Neuronal stem cell (in vitro differentiated cells): ENCODE results near the gene INPP1.

Experiments
- DNase-seq: peaks from one replicate; pipeline ENCODE4 v3.0.0-alpha.2; 2013; ENCODE audit warnings: low spot score
- H2AFZ ChIP-seq: one replicate; pipeline ENCODE4 v1.6.1; 2013; ENCODE audit warnings: mild to moderate bottlenecking, low read length, inconsistent platforms
- H2AK5ac ChIP-seq: 2 replicates; pipeline ENCODE4 v1.6.1; 2013; ENCODE audit warnings: low read depth, mild to moderate bottlenecking, inconsistent platforms, low read length, moderate library complexity, mixed read lengths
- H2BK120ac ChIP-seq: 2 replicates; pipeline ENCODE4 v1.6.1; 2013; ENCODE audit warnings: low read depth, mild to moderate bottlenecking, inconsistent platforms, low read length, moderate library complexity, mixed read lengths
- H2BK12ac ChIP-seq: one replicate; pipeline ENCODE4 v1.6.1; 2013; ENCODE audit warnings: low read length, inconsistent platforms
- H2BK15ac ChIP-seq: 2 replicates; pipeline ENCODE4 v1.6.1; 2013; ENCODE audit warnings: mild to moderate bottlenecking, low read length, inconsistent platforms, mixed read lengths
- H2BK5ac ChIP-seq: one replicate; pipeline ENCODE4 v1.6.1; 2013; ENCODE audit warnings: inconsistent platforms, mild to moderate bottlenecking, low read length, moderate library complexity
- H3K14ac ChIP-seq: one replicate; pipeline ENCODE4 v1.6.1; 2013; ENCODE audit warnings: low read length, inconsistent platforms
- H3K18ac ChIP-seq: 2 replicates; pipeline ENCODE4 v1.6.1; 2013; ENCODE audit warnings: low read length, inconsistent platforms
- H3K23ac ChIP-seq: 2 replicates; pipeline ENCODE4 v1.6.1; 2013; ENCODE audit warnings: low read depth, mild to moderate bottlenecking, mixed read lengths, low read length, inconsistent platforms; ENCODE audit not compliant: poor library complexity
- H3K27ac ChIP-seq: replicated peaks from 3 replicates; pipeline ENCODE4 v1.5.1; 2013; ENCODE audit warnings: low read length, inconsistent platforms
- H3K27me3 ChIP-seq, 3 experiments: 2 replicates each; pipeline ENCODE4 v1.6.1; 2013; ENCODE audit warnings: low read length in 3 of 3, mild to moderate bottlenecking in 2 of 3, inconsistent platforms in 1 of 3, low read depth in 1 of 3, mixed read lengths in 1 of 3, moderate library complexity in 1 of 3; ENCODE audit not compliant: control insufficient read depth in 3 of 3, insufficient read depth in 3 of 3
- H3K36me3 ChIP-seq, 2 donors: replicated peaks in 1 of 2; 2 replicates each; pipeline ENCODE4 v1.6.1; 2013; ENCODE audit warnings: low read length in 2 of 2; ENCODE audit not compliant: control insufficient read depth in 2 of 2, insufficient read depth in 2 of 2
- H3K4ac ChIP-seq: 2 replicates; pipeline ENCODE4 v1.6.1; 2013; ENCODE audit warnings: inconsistent platforms, mild to moderate bottlenecking, low read length, moderate library complexity
- H3K4me1 ChIP-seq, 2 donors: 1 replicate in 1 of 2; 2 replicates in 1 of 2; pipeline ENCODE4 v1.6.1; 2013; ENCODE audit warnings: low read length in 2 of 2, low read depth in 1 of 2; ENCODE audit not compliant: control insufficient read depth in 2 of 2, insufficient read depth in 1 of 2
- H3K4me2 ChIP-seq: one replicate; pipeline ENCODE4 v1.6.1; 2013; ENCODE audit warnings: mild to moderate bottlenecking, low read length, inconsistent platforms; ENCODE audit not compliant: insufficient read depth, poor library complexity, severe bottlenecking
- H3K4me3 ChIP-seq, 2 donors: 2 replicates each; pipeline ENCODE4 v1.5.1; 2013; ENCODE audit warnings: low read length in 2 of 2, mild to moderate bottlenecking in 2 of 2, inconsistent platforms in 1 of 2, moderate library complexity in 1 of 2
- H3K79me1 ChIP-seq: one replicate; pipeline ENCODE4 v1.6.1; 2013; ENCODE audit warnings: low read depth, mild to moderate bottlenecking, inconsistent platforms, low read length, moderate library complexity
- H3K9ac ChIP-seq: one replicate; pipeline ENCODE4 v1.6.1; 2013; ENCODE audit warnings: mild to moderate bottlenecking, low read depth, low read length, inconsistent platforms; ENCODE audit not compliant: poor library complexity
- H3K9me3 ChIP-seq, 2 donors: replicated peaks in 1 of 2; 2 replicates each; pipeline versions ENCODE3 to v1.6.1; 2013; ENCODE audit warnings: low read length in 2 of 2, mild to moderate bottlenecking in 2 of 2, inconsistent platforms in 1 of 2, low read depth in 1 of 2, mixed read lengths in 1 of 2, moderate library complexity in 1 of 2; ENCODE audit not compliant: control insufficient read depth in 2 of 2, insufficient read depth in 1 of 2
- H4K8ac ChIP-seq: one replicate; pipeline ENCODE4 v1.6.1; 2013; ENCODE audit warnings: low read depth, mild to moderate bottlenecking, inconsistent platforms, low read length, moderate library complexity
- H4K91ac ChIP-seq: one replicate; pipeline ENCODE4 v1.6.1; 2013; ENCODE audit warnings: low read length, low read depth, mild to moderate bottlenecking, inconsistent platforms; ENCODE audit not compliant: poor library complexity
- WGBS, 2 donors: extraction: QIAGEN DNeasy Blood & Tissue Kit; methylation state at CpG; one replicate each; pipeline ENCODE4 v1.1.7; 2013; ENCODE audit warnings: missing lambda C conversion rate in 2 of 2, mixed read lengths in 1 of 2; ENCODE audit not compliant: insufficient read length in 2 of 2, insufficient replicate concordance in 1 of 2; ENCODE audit errors: extremely low coverage in 2 of 2; 5-methylcytosine and 5-hydroxymethylcytosine counted together

Gene INPP1

GRCh38 chr2:190336420-190336819, 7.0 kb upstream of the INPP1 start:
- no peak overlapping the region for H3K27ac ChIP-seq
- H3K79me1 ChIP-seq = no peaks in the 10 kb centered on the region
- H2AFZ ChIP-seq = no peak overlapping the region
- H2BK12ac ChIP-seq = no peak overlapping the region
- no peak overlapping the region for H2BK120ac ChIP-seq
- H3K18ac ChIP-seq = no peak overlapping the region
- WGBS, 2 donors = 100% methylated on average over 1 of the region's 2 CpGs; no CpG with 5 or more reads in 1 of the 2 donors
- no peak overlapping the region for H4K91ac ChIP-seq
- H3K4ac ChIP-seq = no peak overlapping the region
- H3K23ac ChIP-seq = no peak overlapping the region
- no peaks in the 10 kb centered on the region for H3K36me3 ChIP-seq
- no peak overlapping the region for H3K9ac ChIP-seq
- no peaks in the 10 kb centered on the region for H3K27me3 ChIP-seq
- no peak overlapping the region for H3K4me3 ChIP-seq
- H3K14ac ChIP-seq = no peak overlapping the region
- DNase-seq = no peak
- H3K4me1 ChIP-seq = peaks cover 3 to 4% of the 10 kb centered on the region in 2 donors
- no peak overlapping the region for H2AK5ac ChIP-seq
- no peak overlapping the region for H2BK5ac ChIP-seq
- H3K4me2 ChIP-seq = no peak overlapping the region
- no peaks in the 10 kb centered on the region for H3K9me3 ChIP-seq
- H4K8ac ChIP-seq = no peak overlapping the region
- no peak overlapping the region for H2BK15ac ChIP-seq

DNA sequence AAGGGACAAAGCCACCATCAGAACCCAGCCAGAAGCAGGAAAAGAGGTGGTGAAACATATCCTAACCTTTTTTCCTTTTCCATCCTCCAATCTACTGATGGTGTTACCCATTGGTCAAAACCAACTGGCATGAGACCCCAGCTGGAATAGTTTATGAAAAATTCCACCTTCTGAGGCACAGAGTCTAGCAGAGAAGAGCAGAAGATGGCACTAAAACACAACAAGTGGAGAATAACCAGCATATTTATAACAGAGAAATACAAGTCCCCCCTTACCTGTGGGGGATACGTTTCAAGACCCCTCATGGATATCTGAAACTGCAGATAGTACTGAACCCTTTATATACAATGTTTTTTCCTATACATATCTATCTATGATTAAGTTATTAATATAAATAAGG, 4.9 kb upstream of the INPP1 start:
- Histone ChIP-seq H3K18ac (no peak overlapping the region), H3K14ac (no peak overlapping the region), H3K4me2 (no peak overlapping the region), H3K4ac (no peak overlapping the region), H4K8ac (no peak overlapping the region), H2AK5ac (no peak overlapping the region), H3K79me1 (no peaks in the 10 kb centered on the region), H3K36me3 (no peaks in the 10 kb centered on the region), H3K4me3 (no peak overlapping the region), H3K27ac (no peak overlapping the region), H2BK5ac (no peak overlapping the region), H4K91ac (no peak overlapping the region), H3K9ac (no peak overlapping the region), H3K9me3 (no peaks in the 10 kb centered on the region), H3K4me1 (peaks cover 4 to 5% of the 10 kb centered on the region in 2 donors), H2BK12ac (no peak overlapping the region), H2AFZ (no peak overlapping the region), H3K27me3 (peaks cover 0 to 4% (median 2%) of the 10 kb centered on the region in 3 experiments), H3K23ac (no peak overlapping the region), H2BK15ac (no peak overlapping the region), H2BK120ac (no peak overlapping the region)
- WGBS, 2 donors = no CpG with 5 or more reads among the region's 1 CpG
- DNase-seq = no peak

- Histone ChIP-seq H3K9ac (no peak overlapping the region), H2AFZ (no peak overlapping the region), H3K27me3 (peaks cover 0 to 4% (median 2%) of the 10 kb centered on the region in 3 experiments), H2BK120ac (no peak overlapping the region), H2BK15ac (no peak overlapping the region), H3K4me3 (no peak overlapping the region), H3K27ac (no peak overlapping the region), H3K9me3 (no peaks in the 10 kb centered on the region), H3K23ac (no peak overlapping the region), H3K4me1 (peaks cover 4 to 6% of the 10 kb centered on the region in 2 donors), H3K36me3 (no peaks in the 10 kb centered on the region), H4K91ac (no peak overlapping the region), H2BK5ac (no peak overlapping the region), H3K4me2 (no peak overlapping the region), H2AK5ac (no peak overlapping the region), H3K18ac (no peak overlapping the region), H3K79me1 (no peaks in the 10 kb centered on the region), H2BK12ac (no peak overlapping the region), H3K4ac (no peak overlapping the region), H4K8ac (no peak overlapping the region), H3K14ac (no peak overlapping the region)
- no CpG with 5 or more reads among the region's 1 CpG for WGBS, 2 donors
- no peak for DNase-seq
Observed at GRCh38 chr2:190339394-190339793, 4.0 kb upstream of the INPP1 start.

GRCh38 chr2:190340369-190340768, 3.0 kb upstream of the INPP1 start:
- H2BK5ac ChIP-seq = no peak overlapping the region
- no peaks in the 10 kb centered on the region for H3K36me3 ChIP-seq
- no peak overlapping the region for H2BK12ac ChIP-seq
- no peaks in the 10 kb centered on the region for H3K9me3 ChIP-seq
- H2AFZ ChIP-seq = no peak overlapping the region
- H3K4me2 ChIP-seq = no peak overlapping the region
- H2BK120ac ChIP-seq = no peak overlapping the region
- H3K9ac ChIP-seq = no peak overlapping the region
- H3K4ac ChIP-seq = no peak overlapping the region
- peak; percentile 24 for DNase-seq
- no peaks in the 10 kb centered on the region for H3K79me1 ChIP-seq
- no peak overlapping the region for H3K18ac ChIP-seq
- H2AK5ac ChIP-seq = no peak overlapping the region
- H3K23ac ChIP-seq = no peak overlapping the region
- no peak overlapping the region for H3K27ac ChIP-seq
- H4K8ac ChIP-seq = no peak overlapping the region
- H3K4me1 ChIP-seq = peaks cover 4 to 7% of the 10 kb centered on the region in 2 donors
- H3K4me3 ChIP-seq = no peak overlapping the region
- no peak overlapping the region for H2BK15ac ChIP-seq
- no peak overlapping the region for H3K14ac ChIP-seq
- H3K27me3 ChIP-seq = peaks cover 0 to 4% (median 2%) of the 10 kb centered on the region in 3 experiments
- no peak overlapping the region for H4K91ac ChIP-seq
- WGBS, 2 donors = no CpG with 5 or more reads among the region's 2 CpGs
